ENCODE data around the gene DDX27. TPM values are rescaled to one million over a fixed set of nuclear protein-coding genes. Genes with fewer than 3 reads are reported as not detected.
"Not testable (repeated sequence)": the region's sequence is repeated elsewhere in the genome, so short reads cannot be mapped to it uniquely, and the experiment has no call there.

Gene DDX27
- total RNA-seq, 2 experiments from 2014 or later: 40.6 to 41.2 TPM

DNA sequence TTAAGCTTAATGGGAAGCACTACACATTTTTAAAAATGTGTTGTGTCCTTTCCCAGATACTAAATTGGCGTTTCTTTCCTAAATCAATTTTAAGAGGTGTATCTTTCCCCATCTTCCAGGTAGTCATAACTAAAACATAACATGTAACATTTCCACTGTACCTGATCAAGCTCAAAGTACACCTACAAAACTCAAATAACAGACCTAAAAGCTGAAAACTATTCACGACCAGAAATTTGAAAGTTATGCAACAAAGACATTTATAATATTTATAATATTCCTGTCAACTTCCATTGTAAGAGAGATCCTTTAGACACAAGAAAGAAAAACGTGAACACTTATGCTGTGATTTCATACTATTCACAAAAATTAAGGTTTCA is 34.5 kb upstream of the DDX27 start:
- Mint-ChIP-seq H3K4me1 (ENCODE audit: low read depth) (peaks cover 69% of the 10 kb centered on the region), H3K27ac (no peak overlapping the region), H3K9me3 (no peaks in the 10 kb centered on the region), H3K36me3 (ENCODE audit: low read depth) (peaks cover 11% of the 10 kb centered on the region), H3K27me3 (ENCODE audit: low read depth) (no peaks in the 10 kb centered on the region), H3K4me3 (no peak overlapping the region)
- CTCF ChIA-PET: interaction anchor here (0.6 to 2.4 kb wide), 8 partner anchors 11 to 1324 kb away, joined by 3 to 12 read pairs (median 3); no protein-coding TSS in a partner anchor
- DNase-seq: no peak
- intact Hi-C loops (cut with micrococcal nuclease): loop anchor here (5.0 kb wide), 1 partner anchor 32 kb away; no protein-coding TSS in a partner anchor

DNA sequence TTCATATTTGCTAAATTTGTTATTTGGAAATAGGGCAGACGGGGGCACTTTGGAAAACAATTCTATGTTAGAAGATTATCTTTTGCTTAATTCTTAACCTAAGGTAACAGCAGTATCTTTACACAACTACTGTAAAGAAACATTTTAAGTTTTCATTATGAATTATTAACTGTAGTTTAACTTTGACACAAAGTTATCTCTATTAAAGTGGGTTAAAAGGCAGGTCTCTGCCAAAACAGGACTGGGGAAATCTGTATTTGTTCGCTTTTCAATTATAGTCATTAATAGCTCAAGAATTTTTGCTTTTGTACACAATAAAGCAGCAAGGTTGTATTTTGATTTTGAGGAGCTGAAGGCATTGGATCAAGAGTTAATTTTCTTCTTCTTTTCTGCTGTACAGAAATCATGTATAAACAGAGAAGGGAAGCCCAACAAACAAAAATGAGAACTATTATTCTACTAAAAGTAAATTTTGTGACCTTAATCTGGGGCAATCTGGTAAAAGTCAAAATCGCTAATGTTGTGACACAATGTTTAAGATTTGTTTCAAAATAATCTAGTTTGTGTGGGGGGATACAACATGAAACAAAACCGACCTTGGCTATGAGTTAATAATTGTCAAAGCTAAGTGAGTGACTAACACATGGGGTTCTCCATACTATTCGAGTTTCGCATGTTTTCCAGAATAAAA is 34.0 kb upstream of the DDX27 start:
- Mint-ChIP-seq H3K9me3 (no peaks in the 10 kb centered on the region), H3K36me3 (ENCODE audit: low read depth) (peaks cover 11% of the 10 kb centered on the region), H3K4me3 (no peak overlapping the region), H3K27me3 (ENCODE audit: low read depth) (no peaks in the 10 kb centered on the region), H3K4me1 (ENCODE audit: low read depth) (peaks cover 63% of the 10 kb centered on the region), H3K27ac (peak overlapping the region; percentile 46)
- DNase-seq: no peak
- CTCF ChIA-PET: interaction anchor here (1.0 to 3.3 kb wide), 5 partner anchors 12 to 52 kb away, joined by 3 to 16 read pairs (median 5); no protein-coding TSS in a partner anchor
- intact Hi-C loops (cut with micrococcal nuclease): loop anchor here (5.0 kb wide), 1 partner anchor 33 kb away; no protein-coding TSS in a partner anchor

DNA sequence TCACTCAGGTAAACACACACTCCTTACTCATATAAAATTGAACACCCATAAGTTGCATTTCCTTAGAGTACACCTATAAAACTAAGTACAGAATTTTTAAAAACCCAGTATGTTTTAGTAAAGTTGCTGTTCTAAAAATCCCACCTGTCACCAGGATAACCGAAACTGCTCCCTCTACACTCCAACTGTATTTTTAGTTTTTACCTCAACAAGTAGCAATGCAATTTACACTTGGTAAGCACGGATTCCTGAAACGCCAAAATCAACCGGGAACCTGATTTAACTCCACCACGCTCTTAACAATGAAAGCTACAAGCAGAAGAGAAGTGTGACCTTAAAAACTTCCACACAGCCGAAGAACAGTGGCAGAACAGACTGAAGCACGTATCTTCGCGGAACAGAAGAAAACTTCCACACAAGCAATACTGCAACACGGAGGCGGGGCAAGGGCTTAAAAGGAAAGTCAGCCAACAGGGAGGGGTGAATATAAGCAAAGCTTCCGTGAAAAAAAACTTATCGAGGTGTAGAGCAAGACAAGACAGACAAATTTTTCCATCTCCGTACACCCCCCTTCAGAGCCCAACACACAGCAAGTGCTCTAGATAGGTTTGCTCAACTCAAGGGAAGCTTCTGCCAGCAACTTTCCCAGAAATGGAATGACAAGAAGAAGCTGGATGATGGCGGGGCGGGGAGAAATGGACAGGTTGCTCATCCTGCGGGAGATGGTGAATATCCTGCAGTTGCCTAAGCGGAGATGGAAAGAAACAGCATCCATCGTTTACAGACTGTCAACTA is 32.5 kb upstream of the DDX27 start:
- H3K27ac Mint-ChIP-seq: peak overlapping the region; percentile 90
- H3K4me1 Mint-ChIP-seq (ENCODE audit: low read depth): peaks cover 49% of the 10 kb centered on the region
- H3K9me3 Mint-ChIP-seq: no peaks in the 10 kb centered on the region
- peak; percentile 84 for DNase-seq
- intact Hi-C loops (cut with micrococcal nuclease): loop anchor here (1.0 to 5.0 kb wide), 4 partner anchors 26 to 140 kb away; partner anchors contain the start of gene CSE1L
- H3K27me3 Mint-ChIP-seq (ENCODE audit: low read depth): no peaks in the 10 kb centered on the region
- H3K36me3 Mint-ChIP-seq (ENCODE audit: low read depth): peaks cover 11% of the 10 kb centered on the region
- CTCF ChIA-PET: interaction anchor here (0.8 to 3.3 kb wide), 3 partner anchors 19 to 53 kb away, joined by 3 to 16 read pairs (median 3); no protein-coding TSS in a partner anchor
- peak overlapping the region; percentile 82 for H3K4me3 Mint-ChIP-seq

DNA sequence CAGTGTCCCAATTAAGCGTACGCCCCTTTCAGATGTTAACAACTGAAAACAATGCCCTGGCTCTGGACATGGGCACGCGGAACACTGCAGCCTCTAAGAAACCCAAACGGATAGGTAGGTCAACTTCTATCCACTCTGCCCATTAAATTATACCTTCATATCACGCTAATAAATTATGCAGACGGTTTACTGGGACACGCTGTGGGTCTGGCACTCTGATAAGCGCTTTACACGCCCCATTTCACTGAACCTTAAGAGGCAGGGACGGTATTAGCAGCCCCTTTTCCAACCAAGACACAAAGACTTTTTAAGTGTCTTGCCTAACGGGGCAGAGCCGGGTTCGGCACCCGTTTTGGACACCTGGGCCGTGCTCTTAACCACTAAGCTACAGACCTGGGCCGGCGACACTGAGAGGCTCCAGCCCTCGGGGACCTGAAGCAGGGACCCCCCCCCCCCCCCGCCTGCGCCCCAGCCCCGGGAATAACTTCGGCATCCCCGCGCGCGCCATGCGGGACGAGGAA is 31.8 kb upstream of the DDX27 start:
- CTCF ChIA-PET: interaction anchor here (0.8 to 3.3 kb wide), 3 partner anchors 20 to 54 kb away, joined by 3 to 16 read pairs (median 3); no protein-coding TSS in a partner anchor
- no peak for DNase-seq
- no peaks in the 10 kb centered on the region for H3K27me3 Mint-ChIP-seq (ENCODE audit: low read depth)
- no peaks in the 10 kb centered on the region for H3K9me3 Mint-ChIP-seq
- H3K27ac Mint-ChIP-seq: peak overlapping the region; percentile 90
- H3K4me3 Mint-ChIP-seq: peak overlapping the region; percentile 82
- intact Hi-C loops (cut with micrococcal nuclease): loop anchor here (1.0 to 5.0 kb wide), 3 partner anchors 27 to 141 kb away; partner anchors contain the start of gene CSE1L
- H3K36me3 Mint-ChIP-seq (ENCODE audit: low read depth): peaks cover 11% of the 10 kb centered on the region
- peaks cover 43% of the 10 kb centered on the region for H3K4me1 Mint-ChIP-seq (ENCODE audit: low read depth)

DNA sequence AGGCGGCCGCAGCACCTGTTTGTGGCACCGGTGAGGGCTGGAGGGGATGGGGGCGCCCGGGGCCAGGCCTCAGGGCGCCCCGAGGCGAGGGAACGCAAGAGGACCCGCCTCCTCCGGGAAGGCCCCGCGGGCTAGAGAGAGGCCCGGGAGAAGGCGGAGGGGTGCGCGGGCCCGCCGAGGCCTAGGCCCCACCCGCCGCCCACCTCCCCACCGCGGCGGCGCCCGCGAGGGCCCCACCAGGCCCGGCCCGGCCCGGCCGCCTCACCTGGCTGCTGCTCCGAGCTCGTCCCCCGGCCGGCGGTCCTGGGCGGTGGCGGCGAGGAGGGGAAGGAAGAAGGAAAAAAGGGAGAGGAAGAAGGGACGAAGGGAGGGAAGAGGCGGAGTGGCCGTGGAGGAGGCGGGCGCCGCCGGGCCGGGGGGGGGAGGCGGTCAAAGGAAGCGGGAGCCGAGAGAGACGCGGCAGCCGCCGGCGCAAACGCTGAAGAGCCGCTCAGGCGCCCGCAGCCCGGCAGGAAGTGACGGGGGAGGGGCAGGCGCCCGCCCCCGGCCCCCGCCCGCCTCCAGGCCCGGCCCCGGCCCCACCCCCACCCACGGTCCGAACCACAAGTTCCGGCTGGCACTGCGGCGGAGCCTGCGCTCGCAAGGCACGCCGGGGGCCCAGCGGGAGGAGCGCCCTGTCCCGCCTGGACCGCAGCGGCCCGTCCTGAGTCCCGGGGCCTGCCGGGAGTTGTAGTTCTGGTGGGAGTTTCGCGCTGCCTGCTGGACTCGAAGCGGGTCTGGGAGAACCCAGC is 31.2 kb upstream of the DDX27 start, which contains the start of gene STAU1:
STAU1 (minus strand) TSS at position 484 of the 791 bp plus-strand sequence. CDS start 22,133 bp downstream, outside the sequence.
- H3K27me3 Mint-ChIP-seq (ENCODE audit: low read depth): no peaks in the 10 kb centered on the region
- no peaks in the 10 kb centered on the region for H3K9me3 Mint-ChIP-seq
- CTCF ChIA-PET: interaction anchor here (1.3 to 3.3 kb wide), 3 partner anchors 11 to 55 kb away, joined by 3 to 16 read pairs (median 5); no protein-coding TSS in a partner anchor
- intact Hi-C loops (cut with micrococcal nuclease): loop anchor here (1.0 to 5.0 kb wide), 6 partner anchors 22 to 142 kb away; partner anchors contain the start of genes CSE1L, DDX27 and ZNFX1
- H3K4me1 Mint-ChIP-seq (ENCODE audit: low read depth): peaks cover 36% of the 10 kb centered on the region
- DNase-seq: peak; percentile 95
- H3K27ac Mint-ChIP-seq: peak within 1 kb of the TSS; percentile 90
- peak within 1 kb of the TSS; percentile 82 for H3K4me3 Mint-ChIP-seq
- H3K36me3 Mint-ChIP-seq (ENCODE audit: low read depth): peaks cover 11% of the 10 kb centered on the region

DNA sequence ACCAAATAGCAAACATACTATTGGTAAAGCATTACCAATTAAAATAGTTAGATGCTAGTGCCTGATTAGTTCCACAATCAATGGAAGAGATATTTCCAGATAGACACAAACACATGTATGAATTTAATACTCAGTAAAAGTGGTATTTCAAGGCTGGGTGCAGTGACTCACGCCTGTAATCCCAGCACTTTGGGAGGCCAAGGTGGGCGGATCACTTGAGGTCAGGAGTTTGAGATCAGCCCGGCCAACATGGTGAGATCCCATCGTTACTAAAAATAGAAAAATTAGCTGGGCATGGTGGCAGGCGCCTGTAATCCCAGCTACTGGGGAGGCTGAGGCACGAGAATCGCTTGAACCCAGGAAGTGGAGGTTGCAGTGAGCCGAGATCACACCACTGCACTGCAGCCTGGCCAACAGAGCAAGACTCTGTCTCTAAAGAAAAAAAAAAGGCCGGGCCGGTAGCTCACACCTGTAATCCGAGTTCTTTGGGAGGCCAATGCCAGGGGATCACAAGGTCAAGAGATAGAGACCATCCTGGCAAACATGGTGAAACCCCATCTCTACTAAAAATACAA is 26.2 kb upstream of the DDX27 start:
- H3K4me1 Mint-ChIP-seq (ENCODE audit: low read depth); H3K36me3 Mint-ChIP-seq (ENCODE audit: low read depth); H3K4me3 Mint-ChIP-seq; H3K9me3 Mint-ChIP-seq; DNase-seq; H3K27ac Mint-ChIP-seq; H3K27me3 Mint-ChIP-seq (ENCODE audit: low read depth); intact Hi-C loops (cut with micrococcal nuclease): not testable (repeated sequence)
- CTCF ChIA-PET: interaction anchor here (0.6 to 1.0 kb wide), 3 partner anchors 25 to 641 kb away, joined by 3 to 4 read pairs (median 3); no protein-coding TSS in a partner anchor

DNA sequence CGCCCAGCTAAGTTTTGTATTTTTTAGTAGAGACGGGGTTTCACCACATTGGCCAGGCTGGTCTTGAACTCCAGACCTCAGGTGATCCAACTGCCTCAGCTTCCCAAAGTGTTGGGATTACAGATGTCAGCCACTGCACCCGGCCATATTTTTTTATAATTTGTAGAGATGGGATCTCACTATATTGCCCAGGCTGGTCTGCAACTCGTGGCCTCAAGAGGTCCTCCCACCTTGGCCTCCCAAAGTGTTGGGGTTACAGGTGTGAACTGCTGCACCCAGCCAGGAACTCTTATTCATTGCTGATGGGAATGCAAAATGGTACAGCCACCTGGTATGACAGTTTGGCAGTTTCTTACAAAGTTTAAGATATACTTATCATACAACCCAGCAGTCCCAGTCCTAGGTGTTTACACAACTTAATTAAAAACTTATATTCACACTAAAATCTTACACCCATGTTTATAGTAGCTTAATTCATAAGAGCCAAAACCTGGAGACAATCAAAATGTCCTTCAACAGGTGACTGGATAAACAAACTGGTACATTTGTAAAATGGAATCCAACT is 19.4 kb upstream of the DDX27 start:
- intact Hi-C loops (cut with micrococcal nuclease): no loop called here
- Mint-ChIP-seq H3K4me1 (ENCODE audit: low read depth) (no peaks in the 10 kb centered on the region), H3K27ac (no peak overlapping the region), H3K9me3 (no peaks in the 10 kb centered on the region), H3K27me3 (ENCODE audit: low read depth) (no peaks in the 10 kb centered on the region), H3K4me3 (no peak overlapping the region), H3K36me3 (ENCODE audit: low read depth) (no peaks in the 10 kb centered on the region)
- DNase-seq: no peak
- CTCF ChIA-PET: interaction anchor here (1.2 to 1.5 kb wide), 2 partner anchors 11 to 67 kb away, joined by 3 read pairs; partner anchors contain the start of gene STAU1

DNA sequence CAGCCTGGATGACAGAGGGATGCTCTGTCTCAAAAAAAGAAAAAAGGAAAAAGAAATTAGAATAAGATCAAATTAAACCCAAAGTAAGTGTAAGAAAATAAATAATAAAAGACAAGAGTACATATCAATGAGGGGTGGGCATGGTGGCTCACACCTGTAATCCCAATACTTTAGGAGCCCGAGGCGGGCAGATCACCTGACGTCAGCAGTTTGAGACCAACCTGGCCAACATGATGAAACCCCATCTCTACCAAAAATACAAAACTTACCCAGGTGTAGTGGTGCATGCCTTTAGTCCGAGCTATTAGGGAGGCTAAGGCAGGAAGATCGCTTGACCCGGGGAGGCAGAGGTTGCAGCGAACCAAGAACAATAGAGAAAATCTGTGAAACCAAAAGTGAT is 16.2 kb upstream of the DDX27 start:
- H3K27ac Mint-ChIP-seq: no peak overlapping the region
- no peak overlapping the region for H3K4me3 Mint-ChIP-seq
- H3K27me3 Mint-ChIP-seq (ENCODE audit: low read depth): no peaks in the 10 kb centered on the region
- DNase-seq: no peak
- CTCF ChIA-PET: interaction anchor here (1.0 kb wide), 1 partner anchor 70 kb away, joined by 3 read pairs; no protein-coding TSS in a partner anchor
- H3K4me1 Mint-ChIP-seq (ENCODE audit: low read depth): no peaks in the 10 kb centered on the region
- H3K36me3 Mint-ChIP-seq (ENCODE audit: low read depth): no peaks in the 10 kb centered on the region
- intact Hi-C loops (cut with micrococcal nuclease): no loop called here
- H3K9me3 Mint-ChIP-seq: no peaks in the 10 kb centered on the region

DNA sequence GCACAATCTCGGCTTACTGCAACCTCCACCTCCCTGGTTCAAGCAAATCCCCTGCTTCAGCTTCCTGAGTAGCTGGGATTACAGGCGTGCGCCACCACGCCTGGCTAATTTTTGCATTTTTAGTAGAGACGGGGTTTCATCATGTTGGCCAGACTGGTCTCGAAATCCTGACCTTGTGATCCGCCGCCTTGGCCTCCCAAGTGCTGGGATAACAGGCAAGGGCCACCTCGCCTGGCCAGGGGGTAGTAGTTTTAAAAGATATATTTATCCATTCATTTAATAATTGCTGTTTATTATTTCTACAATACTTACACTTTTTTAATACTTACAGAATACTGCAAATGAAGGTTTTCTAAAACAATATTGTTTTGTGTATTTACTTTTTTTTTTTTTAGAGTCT is 15.5 kb upstream of the DDX27 start:
- Mint-ChIP-seq H3K4me1 (ENCODE audit: low read depth) (no peaks in the 10 kb centered on the region), H3K9me3 (no peaks in the 10 kb centered on the region), H3K36me3 (ENCODE audit: low read depth) (no peaks in the 10 kb centered on the region), H3K27ac (no peak overlapping the region), H3K4me3 (no peak overlapping the region), H3K27me3 (ENCODE audit: low read depth) (no peaks in the 10 kb centered on the region)
- CTCF ChIA-PET: interaction anchor here (1.0 kb wide), 1 partner anchor 71 kb away, joined by 3 read pairs; no protein-coding TSS in a partner anchor
- DNase-seq: no peak
- intact Hi-C loops (cut with micrococcal nuclease): no loop called here

DNA sequence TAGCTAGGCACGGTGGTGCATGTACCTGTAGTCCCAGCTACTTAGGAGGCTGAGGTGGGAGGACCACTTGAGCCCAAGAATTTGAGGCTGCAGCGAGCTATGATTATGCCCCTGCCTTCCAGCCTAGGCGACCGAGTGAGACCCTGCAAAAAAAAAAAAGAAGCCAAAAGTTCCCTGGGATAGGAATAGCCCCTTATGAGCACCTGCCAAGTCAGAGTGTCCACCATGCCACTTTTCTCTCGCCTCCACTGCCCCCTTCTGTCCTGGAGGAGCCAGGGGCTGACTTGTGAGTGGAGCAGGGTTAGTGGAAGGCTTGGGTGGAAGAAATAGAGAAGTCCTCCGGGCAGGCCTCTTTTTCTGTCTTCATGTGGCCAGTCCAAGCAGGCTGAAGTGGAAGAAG is 12.1 kb upstream of the DDX27 start:
- no peaks in the 10 kb centered on the region for H3K36me3 Mint-ChIP-seq (ENCODE audit: low read depth)
- CTCF ChIA-PET: interaction anchor here (0.5 to 3.4 kb wide), 5 partner anchors 10 to 74 kb away, joined by 3 to 19 read pairs (median 4); no protein-coding TSS in a partner anchor
- no peak overlapping the region for H3K4me3 Mint-ChIP-seq
- peak; percentile 52 for DNase-seq
- H3K9me3 Mint-ChIP-seq: peaks cover 5% of the 10 kb centered on the region
- H3K27me3 Mint-ChIP-seq (ENCODE audit: low read depth): no peaks in the 10 kb centered on the region
- no peak overlapping the region for H3K27ac Mint-ChIP-seq
- H3K4me1 Mint-ChIP-seq (ENCODE audit: low read depth): no peaks in the 10 kb centered on the region
- intact Hi-C loops (cut with micrococcal nuclease): loop anchor here (1.0 kb wide), 1 partner anchor 74 kb away; no protein-coding TSS in a partner anchor
